ENCODE measurements around the gene GPATCH2L.

Gene GPATCH2L

DNA sequence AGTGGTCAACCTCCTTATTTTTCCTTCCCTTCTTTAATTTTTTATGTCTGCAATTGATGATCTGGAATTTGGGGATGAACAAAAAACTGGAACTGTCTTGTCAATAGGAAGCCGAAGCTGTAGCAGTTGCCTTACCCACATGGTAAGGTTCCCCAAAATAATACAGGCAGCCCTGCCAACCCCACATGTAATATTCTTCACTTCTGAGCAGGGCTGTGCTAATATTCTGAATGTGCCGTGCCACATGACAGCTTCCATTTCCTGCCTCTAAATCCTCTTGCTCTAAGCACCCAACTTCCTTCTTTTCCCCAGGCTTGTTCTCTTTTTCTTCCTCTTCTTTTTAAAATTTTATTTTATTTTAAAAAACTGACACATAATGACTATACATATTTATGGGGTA is 39.6 kb downstream of the GPATCH2L start:
- Histone ChIP-seq H3K9me3 (ENCODE audit: control insufficient read depth, insufficient read depth, low read depth, low read length) (no peaks in the 10 kb centered on the region; the same call in 1 of the 2 replicates), H3K27ac (ENCODE audit: extremely low read depth, low read depth, low read length) (no peak overlapping the region), H3K4me1 (ENCODE audit: control insufficient read depth, insufficient read depth, low read length) (no peaks in the 10 kb centered on the region), H3K4me3 (ENCODE audit: low read depth, low read length) (no peak overlapping the region), H3K36me3 (ENCODE audit: control insufficient read depth in 2 of 2, insufficient read depth in 1 of 2, low read length in 2 of 2) (peaks cover 23 to 56% of the 10 kb centered on the region in 2 experiments)
- TF ChIP-seq ZNF19 (tag by site-specific recombination; IDR thresholded peaks at IDR 0.05; ENCODE audit: low read depth): no peak
- no peak for TF ChIP-seq ZNF747 (tag by site-specific recombination; IDR thresholded peaks at IDR 0.05)
- no peak for TF ChIP-seq ZNF335 (tag by site-specific recombination; conservative IDR thresholded peaks at IDR 0.05)
- TF ChIP-seq GLIS1 (tag by site-specific recombination; IDR thresholded peaks at IDR 0.05): no peak
- no peak for TF ChIP-seq OVOL3 (tag by site-specific recombination; IDR thresholded peaks at IDR 0.05)
- TF ChIP-seq, protein P1, sequence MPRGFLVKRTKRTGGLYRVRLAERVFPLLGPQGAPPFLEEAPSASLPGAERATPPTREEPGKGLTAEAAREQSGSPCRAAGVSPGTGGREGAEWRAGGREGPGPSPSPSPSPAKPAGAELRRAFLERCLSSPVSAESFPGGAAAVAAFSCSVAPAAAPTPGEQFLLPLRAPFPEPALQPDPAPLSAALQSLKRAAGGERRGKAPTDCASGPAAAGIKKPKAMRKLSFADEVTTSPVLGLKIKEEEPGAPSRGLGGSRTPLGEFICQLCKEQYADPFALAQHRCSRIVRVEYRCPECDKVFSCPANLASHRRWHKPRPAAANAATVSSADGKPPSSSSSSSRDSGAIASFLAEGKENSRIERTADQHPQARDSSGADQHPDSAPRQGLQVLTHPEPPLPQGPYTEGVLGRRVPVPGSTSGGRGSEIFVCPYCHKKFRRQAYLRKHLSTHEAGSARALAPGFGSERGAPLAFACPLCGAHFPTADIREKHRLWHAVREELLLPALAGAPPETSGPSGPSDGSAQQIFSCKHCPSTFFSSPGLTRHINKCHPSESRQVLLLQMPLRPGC (tag by site-specific recombination; IDR thresholded peaks at IDR 0.05): no peak
- TF ChIP-seq, protein P2, sequence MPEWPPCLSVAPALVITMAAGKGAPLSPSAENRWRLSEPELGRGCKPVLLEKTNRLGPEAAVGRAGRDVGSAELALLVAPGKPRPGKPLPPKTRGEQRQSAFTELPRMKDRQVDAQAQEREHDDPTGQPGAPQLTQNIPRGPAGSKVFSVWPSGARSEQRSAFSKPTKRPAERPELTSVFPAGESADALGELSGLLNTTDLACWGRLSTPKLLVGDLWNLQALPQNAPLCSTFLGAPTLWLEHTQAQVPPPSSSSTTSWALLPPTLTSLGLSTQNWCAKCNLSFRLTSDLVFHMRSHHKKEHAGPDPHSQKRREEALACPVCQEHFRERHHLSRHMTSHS (tag by site-specific recombination; IDR thresholded peaks at IDR 0.05): no peak
- TF ChIP-seq WT1 (tag by site-specific recombination; IDR thresholded peaks at IDR 0.05): no peak
- no peak for TF ChIP-seq ZNF768 (tag by site-specific recombination; IDR thresholded peaks at IDR 0.05)
- TF ChIP-seq ZNF473 (tag by site-specific recombination; IDR thresholded peaks at IDR 0.05): no peak
- TF ChIP-seq KLF7 (tag by site-specific recombination; IDR thresholded peaks at IDR 0.05; ENCODE audit: borderline replicate concordance): no peak
- TF ChIP-seq, protein P3, sequence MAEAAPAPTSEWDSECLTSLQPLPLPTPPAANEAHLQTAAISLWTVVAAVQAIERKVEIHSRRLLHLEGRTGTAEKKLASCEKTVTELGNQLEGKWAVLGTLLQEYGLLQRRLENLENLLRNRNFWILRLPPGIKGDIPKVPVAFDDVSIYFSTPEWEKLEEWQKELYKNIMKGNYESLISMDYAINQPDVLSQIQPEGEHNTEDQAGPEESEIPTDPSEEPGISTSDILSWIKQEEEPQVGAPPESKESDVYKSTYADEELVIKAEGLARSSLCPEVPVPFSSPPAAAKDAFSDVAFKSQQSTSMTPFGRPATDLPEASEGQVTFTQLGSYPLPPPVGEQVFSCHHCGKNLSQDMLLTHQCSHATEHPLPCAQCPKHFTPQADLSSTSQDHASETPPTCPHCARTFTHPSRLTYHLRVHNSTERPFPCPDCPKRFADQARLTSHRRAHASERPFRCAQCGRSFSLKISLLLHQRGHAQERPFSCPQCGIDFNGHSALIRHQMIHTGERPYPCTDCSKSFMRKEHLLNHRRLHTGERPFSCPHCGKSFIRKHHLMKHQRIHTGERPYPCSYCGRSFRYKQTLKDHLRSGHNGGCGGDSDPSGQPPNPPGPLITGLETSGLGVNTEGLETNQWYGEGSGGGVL (tag by site-specific recombination; IDR thresholded peaks at IDR 0.05): no peak
- no peak for TF ChIP-seq ZNF223 (tag by site-specific recombination; IDR thresholded peaks at IDR 0.05)
- ChIA-PET POLR2A (no interaction called here), CTCF (interaction anchor here (0.6 kb wide), 2 partner anchors 159 to 409 kb away, joined by 3 read pairs; no protein-coding TSS in a partner anchor)

DNA sequence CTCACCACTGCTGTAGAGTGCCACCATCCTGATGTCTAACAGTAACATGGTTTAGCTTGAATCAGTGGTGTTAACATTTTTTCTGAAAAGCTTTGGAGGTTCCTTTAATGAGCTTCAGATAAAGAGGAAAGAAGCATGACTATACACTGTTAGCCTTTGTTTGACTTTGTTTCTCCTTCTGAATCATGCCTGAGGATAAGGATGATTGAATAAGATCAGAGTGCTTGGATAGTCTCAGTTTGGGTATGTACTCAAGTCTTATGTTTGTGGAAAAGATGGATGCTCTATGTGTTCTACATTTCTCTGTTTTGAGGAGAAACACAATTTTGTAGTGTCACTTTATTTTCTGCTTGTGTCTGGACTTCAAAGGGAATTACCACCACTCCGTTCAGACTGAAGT is 42.0 kb downstream of the GPATCH2L start:
- no peak overlapping the region for H3K4me3 ChIP-seq (ENCODE audit: low read depth, low read length)
- peaks cover 33 to 69% of the 10 kb centered on the region in 2 experiments for H3K36me3 ChIP-seq (ENCODE audit: control insufficient read depth in 2 of 2, insufficient read depth in 1 of 2, low read length in 2 of 2)
- POLR2A ChIA-PET: no interaction called here
- H3K9me3 ChIP-seq (ENCODE audit: control insufficient read depth, insufficient read depth, low read depth, low read length): no peaks in the 10 kb centered on the region; the same call in 1 of the 2 replicates
- no peaks in the 10 kb centered on the region for H3K4me1 ChIP-seq (ENCODE audit: control insufficient read depth, insufficient read depth, low read length)
- CTCF ChIA-PET: interaction anchor here (0.7 kb wide), 1 partner anchor 76 kb away, joined by 3 read pairs; no protein-coding TSS in a partner anchor
- H3K27ac ChIP-seq (ENCODE audit: extremely low read depth, low read depth, low read length): no peak overlapping the region
- TF ChIP-seq ZNF610 (tag by site-specific recombination; IDR thresholded peaks at IDR 0.05; ENCODE audit: borderline replicate concordance) (no peak), ZNF585B (tag by site-specific recombination; IDR thresholded peaks at IDR 0.05) (no peak), ZNF510 (tag by site-specific recombination; IDR thresholded peaks at IDR 0.05; ENCODE audit: insufficient replicate concordance) (no peak), ZNF626 (tag by site-specific recombination; IDR thresholded peaks at IDR 0.05) (no peak), BCL11B (tag by site-specific recombination; IDR thresholded peaks at IDR 0.05; ENCODE audit: low read depth) (no peak), ZBTB48 (tag by site-specific recombination; IDR thresholded peaks at IDR 0.05) (no peak), ZNF76 (tag by site-specific recombination; IDR thresholded peaks at IDR 0.05; ENCODE audit: borderline replicate concordance, low read depth) (no peak)
- TF ChIP-seq, protein P4, sequence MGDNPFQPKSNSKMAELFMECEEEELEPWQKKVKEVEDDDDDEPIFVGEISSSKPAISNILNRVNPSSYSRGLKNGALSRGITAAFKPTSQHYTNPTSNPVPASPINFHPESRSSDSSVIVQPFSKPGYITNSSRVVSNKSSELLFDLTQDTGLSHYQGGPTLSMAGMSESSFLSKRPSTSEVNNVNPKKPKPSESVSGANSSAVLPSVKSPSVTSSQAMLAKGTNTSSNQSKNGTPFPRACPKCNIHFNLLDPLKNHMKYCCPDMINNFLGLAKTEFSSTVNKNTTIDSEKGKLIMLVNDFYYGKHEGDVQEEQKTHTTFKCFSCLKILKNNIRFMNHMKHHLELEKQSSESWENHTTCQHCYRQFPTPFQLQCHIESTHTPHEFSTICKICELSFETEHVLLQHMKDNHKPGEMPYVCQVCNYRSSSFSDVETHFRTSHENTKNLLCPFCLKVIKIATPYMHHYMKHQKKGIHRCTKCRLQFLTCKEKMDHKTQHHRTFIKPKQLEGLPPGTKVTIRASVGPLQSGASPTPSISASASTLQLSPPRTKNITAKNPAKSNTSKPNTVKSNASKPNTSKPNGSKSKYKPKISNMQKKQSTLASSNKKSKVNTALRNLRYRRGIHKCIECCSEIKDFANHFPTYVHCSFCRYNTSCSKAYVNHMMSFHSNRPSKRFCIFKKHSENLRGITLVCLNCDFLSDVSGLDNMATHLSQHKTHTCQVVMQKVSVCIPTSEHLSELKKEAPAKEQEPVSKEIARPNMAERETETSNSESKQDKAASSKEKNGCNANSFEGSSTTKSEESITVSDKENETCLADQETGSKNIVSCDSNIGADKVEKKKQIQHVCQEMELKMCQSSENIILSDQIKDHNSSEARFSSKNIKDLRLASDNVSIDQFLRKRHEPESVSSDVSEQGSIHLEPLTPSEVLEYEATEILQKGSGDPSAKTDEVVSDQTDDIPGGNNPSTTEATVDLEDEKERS (tag by site-specific recombination; IDR thresholded peaks at IDR 0.05): no peak
- TF ChIP-seq, protein P5, sequence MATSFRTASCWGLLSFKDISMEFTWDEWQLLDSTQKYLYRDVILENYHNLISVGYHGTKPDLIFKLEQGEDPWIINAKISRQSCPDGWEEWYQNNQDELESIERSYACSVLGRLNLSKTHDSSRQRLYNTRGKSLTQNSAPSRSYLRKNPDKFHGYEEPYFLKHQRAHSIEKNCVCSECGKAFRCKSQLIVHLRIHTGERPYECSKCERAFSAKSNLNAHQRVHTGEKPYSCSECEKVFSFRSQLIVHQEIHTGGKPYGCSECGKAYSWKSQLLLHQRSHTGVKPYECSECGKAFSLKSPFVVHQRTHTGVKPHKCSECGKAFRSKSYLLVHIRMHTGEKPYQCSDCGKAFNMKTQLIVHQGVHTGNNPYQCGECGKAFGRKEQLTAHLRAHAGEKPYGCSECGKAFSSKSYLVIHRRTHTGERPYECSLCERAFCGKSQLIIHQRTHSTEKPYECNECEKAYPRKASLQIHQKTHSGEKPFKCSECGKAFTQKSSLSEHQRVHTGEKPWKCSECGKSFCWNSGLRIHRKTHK (tag by site-specific recombination; IDR thresholded peaks at IDR 0.05): no peak
- TF ChIP-seq, protein P6, sequence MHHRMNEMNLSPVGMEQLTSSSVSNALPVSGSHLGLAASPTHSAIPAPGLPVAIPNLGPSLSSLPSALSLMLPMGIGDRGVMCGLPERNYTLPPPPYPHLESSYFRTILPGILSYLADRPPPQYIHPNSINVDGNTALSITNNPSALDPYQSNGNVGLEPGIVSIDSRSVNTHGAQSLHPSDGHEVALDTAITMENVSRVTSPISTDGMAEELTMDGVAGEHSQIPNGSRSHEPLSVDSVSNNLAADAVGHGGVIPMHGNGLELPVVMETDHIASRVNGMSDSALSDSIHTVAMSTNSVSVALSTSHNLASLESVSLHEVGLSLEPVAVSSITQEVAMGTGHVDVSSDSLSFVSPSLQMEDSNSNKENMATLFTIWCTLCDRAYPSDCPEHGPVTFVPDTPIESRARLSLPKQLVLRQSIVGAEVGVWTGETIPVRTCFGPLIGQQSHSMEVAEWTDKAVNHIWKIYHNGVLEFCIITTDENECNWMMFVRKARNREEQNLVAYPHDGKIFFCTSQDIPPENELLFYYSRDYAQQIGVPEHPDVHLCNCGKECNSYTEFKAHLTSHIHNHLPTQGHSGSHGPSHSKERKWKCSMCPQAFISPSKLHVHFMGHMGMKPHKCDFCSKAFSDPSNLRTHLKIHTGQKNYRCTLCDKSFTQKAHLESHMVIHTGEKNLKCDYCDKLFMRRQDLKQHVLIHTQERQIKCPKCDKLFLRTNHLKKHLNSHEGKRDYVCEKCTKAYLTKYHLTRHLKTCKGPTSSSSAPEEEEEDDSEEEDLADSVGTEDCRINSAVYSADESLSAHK (tag by site-specific recombination; IDR thresholded peaks at IDR 0.05): no peak
- TF ChIP-seq, protein P2 (tag by site-specific recombination; IDR thresholded peaks at IDR 0.05): no peak
